ENCODE results near the gene RPS6KB1. TPM values are rescaled to one million over a fixed set of nuclear protein-coding genes. Genes with fewer than 3 reads are reported as not detected.
A peak's percentile ranks its signal among the peaks of the same experiment; 100 is the strongest.
"Not testable (repeated sequence)": the region's sequence is repeated elsewhere in the genome, so short reads cannot be mapped to it uniquely, and the experiment has no call there.

Gene RPS6KB1
- total and polyA plus RNA-seq, 3 experiments from 2014 or later: 24.4 to 52.3 (median 44.5) TPM

DNA sequence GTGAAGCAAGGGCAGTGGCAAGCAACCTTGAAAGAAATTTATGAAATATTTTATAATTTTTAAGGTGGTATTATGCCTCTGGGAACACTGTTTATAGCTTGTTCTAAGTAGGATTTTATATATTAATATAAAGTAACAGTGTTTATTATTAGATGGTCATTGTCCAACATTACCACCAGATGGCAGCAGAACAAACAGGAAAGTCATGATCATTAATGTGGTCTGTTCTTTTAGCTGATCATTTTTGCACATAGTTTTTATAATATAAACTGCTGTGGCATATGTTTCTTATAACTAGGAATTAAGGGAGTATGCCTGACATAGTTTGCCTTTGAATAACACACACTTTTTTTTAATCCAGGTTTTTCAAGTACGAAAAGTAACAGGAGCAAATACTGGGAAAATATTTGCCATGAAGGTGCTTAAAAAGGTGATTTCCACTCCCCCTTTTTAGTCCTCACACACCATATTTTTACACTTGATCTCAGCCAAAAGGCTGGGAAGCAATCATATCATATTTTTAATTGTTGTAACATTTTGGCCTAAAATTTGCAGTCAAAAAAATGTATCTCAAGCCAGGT lies 21.4 kb downstream of the RPS6KB1 start:
- POLR2A ChIA-PET: interaction anchor here (0.6 kb wide), 1 partner anchor 200 kb away, joined by 3 read pairs; no protein-coding TSS in a partner anchor
- no peak overlapping the region for H3K27ac Mint-ChIP-seq
- CTCF ChIA-PET: interaction anchor here (0.6 to 4.1 kb wide), 13 partner anchors 8 to 161 kb away, joined by 3 to 30 read pairs (median 4); partner anchors contain the start of genes RPS6KB1 and TUBD1
- H3K36me3 ChIP-seq (ENCODE audit: insufficient read depth, low read length): peaks cover 20% of the 10 kb centered on the region
- H3K36me3 Mint-ChIP-seq: peaks cover 4 to 66% (median 16%) of the 10 kb centered on the region in 3 donors
- H3K9me3 Mint-ChIP-seq: no peaks in the 10 kb centered on the region
- no peaks in the 10 kb centered on the region for H3K9me3 ChIP-seq (ENCODE audit: low read length)
- no peak overlapping the region for H3K4me3 Mint-ChIP-seq
- H3K27me3 ChIP-seq (ENCODE audit: insufficient read depth, low read length, poor library complexity, severe bottlenecking): no peaks in the 10 kb centered on the region
- no peaks in the 10 kb centered on the region for H3K27me3 Mint-ChIP-seq
- peak in 2 of 5 donors; percentile 32 to 40 for DNase-seq
- no peak overlapping the region for H3K27ac ChIP-seq (ENCODE audit: low read depth, low read length)
- H3K4me1 Mint-ChIP-seq: peaks cover 3 to 7% (median 6%) of the 10 kb centered on the region in 3 donors
- no peaks in the 10 kb centered on the region for H3K4me1 ChIP-seq (ENCODE audit: insufficient read depth, low read length)
- no peak overlapping the region for H3K4me3 ChIP-seq (ENCODE audit: low read length)

DNA sequence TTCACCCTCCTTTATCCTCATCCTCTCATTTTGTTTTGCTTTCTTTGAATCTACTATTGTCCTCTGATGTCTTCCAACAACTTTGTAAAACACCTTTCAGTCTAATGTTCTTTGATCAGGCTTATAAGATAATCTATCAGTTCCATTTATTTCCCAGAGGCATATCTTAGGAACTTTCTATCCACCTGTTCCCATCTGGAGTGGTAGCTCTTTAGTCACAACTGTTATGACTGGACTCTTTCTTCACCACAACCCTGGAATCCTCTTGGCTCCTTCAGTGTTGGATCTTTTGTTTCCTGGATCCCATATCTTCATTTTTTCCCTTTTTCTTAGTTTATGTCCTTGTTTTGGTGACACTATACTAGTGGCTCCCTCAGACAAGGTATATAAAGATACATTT lies 23.5 kb downstream of the RPS6KB1 start:
- H3K27ac ChIP-seq (ENCODE audit: low read depth, low read length): no peak overlapping the region
- ChIA-PET POLR2A (no interaction called here), CTCF (no interaction called here)
- no peaks in the 10 kb centered on the region for H3K9me3 ChIP-seq (ENCODE audit: low read length)
- Mint-ChIP-seq H3K36me3 (peaks cover 4 to 73% (median 20%) of the 10 kb centered on the region in 3 donors), H3K9me3 (no peaks in the 10 kb centered on the region), H3K27ac (no peak overlapping the region), H3K4me1 (peaks cover 0 to 13% (median 0%) of the 10 kb centered on the region in 3 donors), H3K27me3 (no peaks in the 10 kb centered on the region), H3K4me3 (no peak overlapping the region)
- H3K4me1 ChIP-seq (ENCODE audit: insufficient read depth, low read length): no peaks in the 10 kb centered on the region
- H3K36me3 ChIP-seq (ENCODE audit: insufficient read depth, low read length): peaks cover 22% of the 10 kb centered on the region
- no peak for DNase-seq
- no peaks in the 10 kb centered on the region for H3K27me3 ChIP-seq (ENCODE audit: insufficient read depth, low read length, poor library complexity, severe bottlenecking)
- H3K4me3 ChIP-seq (ENCODE audit: low read length): no peak overlapping the region

- H3K4me1 ChIP-seq (ENCODE audit: insufficient read depth, low read length); CTCF ChIA-PET; H3K4me1 Mint-ChIP-seq; DNase-seq; H3K27me3 ChIP-seq (ENCODE audit: insufficient read depth, low read length, poor library complexity, severe bottlenecking); H3K27me3 Mint-ChIP-seq; H3K4me3 ChIP-seq (ENCODE audit: low read length); H3K9me3 ChIP-seq (ENCODE audit: low read length); H3K4me3 Mint-ChIP-seq; POLR2A ChIA-PET; H3K9me3 Mint-ChIP-seq; H3K27ac ChIP-seq (ENCODE audit: low read depth, low read length); H3K27ac Mint-ChIP-seq: not testable (repeated sequence)
- H3K36me3 Mint-ChIP-seq: peaks cover 4 to 69% (median 14%) of the 10 kb centered on the region in 3 donors
- peaks cover 12% of the 10 kb centered on the region for H3K36me3 ChIP-seq (ENCODE audit: insufficient read depth, low read length)
Observed at GRCh38 chr17:59920637-59921036, 27.7 kb downstream of the RPS6KB1 start.

GRCh38 chr17:59930121-59930520 lies 37.2 kb downstream of the RPS6KB1 start:
- H3K4me1 Mint-ChIP-seq; H3K4me3 Mint-ChIP-seq; POLR2A ChIA-PET; H3K4me1 ChIP-seq (ENCODE audit: insufficient read depth, low read length); H3K9me3 ChIP-seq (ENCODE audit: low read length); H3K9me3 Mint-ChIP-seq; H3K27me3 Mint-ChIP-seq; DNase-seq; CTCF ChIA-PET; H3K4me3 ChIP-seq (ENCODE audit: low read length); H3K27me3 ChIP-seq (ENCODE audit: insufficient read depth, low read length, poor library complexity, severe bottlenecking); H3K27ac ChIP-seq (ENCODE audit: low read depth, low read length): not testable (repeated sequence)
- H3K27ac Mint-ChIP-seq: peak overlapping the region in 1 of 8 donors; percentile 59
- H3K36me3 ChIP-seq (ENCODE audit: insufficient read depth, low read length): peaks cover 27% of the 10 kb centered on the region
- H3K36me3 Mint-ChIP-seq: peaks cover 4 to 91% (median 22%) of the 10 kb centered on the region in 3 donors

- H3K4me1 ChIP-seq (ENCODE audit: insufficient read depth, low read length); H3K4me3 Mint-ChIP-seq; H3K4me1 Mint-ChIP-seq; CTCF ChIA-PET; POLR2A ChIA-PET; H3K9me3 Mint-ChIP-seq; H3K27me3 ChIP-seq (ENCODE audit: insufficient read depth, low read length, poor library complexity, severe bottlenecking); H3K27me3 Mint-ChIP-seq; H3K27ac ChIP-seq (ENCODE audit: low read depth, low read length); DNase-seq; H3K4me3 ChIP-seq (ENCODE audit: low read length); H3K9me3 ChIP-seq (ENCODE audit: low read length): not testable (repeated sequence)
- Mint-ChIP-seq H3K36me3 (peaks cover 4 to 89% (median 22%) of the 10 kb centered on the region in 3 donors), H3K27ac (peak overlapping the region in 2 of 8 donors; percentile 46 to 58)
- peaks cover 27% of the 10 kb centered on the region for H3K36me3 ChIP-seq (ENCODE audit: insufficient read depth, low read length)
Observed at GRCh38 chr17:59930768-59931167, 37.8 kb downstream of the RPS6KB1 start.

DNA sequence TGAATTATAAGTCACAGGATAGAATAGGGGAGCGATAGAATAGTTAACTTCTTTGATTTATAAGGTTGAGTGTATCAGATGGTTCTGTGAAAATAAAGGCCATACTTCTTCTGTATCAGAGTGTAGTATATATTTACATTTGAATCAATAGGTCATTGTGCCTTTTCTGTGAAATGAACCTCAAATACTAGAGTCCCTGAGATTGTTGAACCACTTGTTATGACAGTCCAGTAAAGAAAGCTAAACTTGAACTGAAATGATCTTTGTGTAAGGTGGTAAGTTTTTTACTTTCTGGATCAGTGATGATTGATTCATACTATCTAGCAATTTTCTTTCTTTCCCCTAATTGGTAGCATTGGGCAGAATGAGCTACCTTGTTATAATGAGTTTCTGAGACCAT lies 40.4 kb downstream of the RPS6KB1 start:
- H3K27me3 Mint-ChIP-seq; H3K27ac ChIP-seq (ENCODE audit: low read depth, low read length); H3K4me1 ChIP-seq (ENCODE audit: insufficient read depth, low read length); DNase-seq; POLR2A ChIA-PET; H3K9me3 ChIP-seq (ENCODE audit: low read length); H3K4me1 Mint-ChIP-seq; H3K4me3 Mint-ChIP-seq; H3K27me3 ChIP-seq (ENCODE audit: insufficient read depth, low read length, poor library complexity, severe bottlenecking); H3K4me3 ChIP-seq (ENCODE audit: low read length); H3K9me3 Mint-ChIP-seq: not testable (repeated sequence)
- H3K36me3 ChIP-seq (ENCODE audit: insufficient read depth, low read length): peaks cover 31% of the 10 kb centered on the region
- CTCF ChIA-PET: interaction anchor here (1.4 kb wide), 1 partner anchor 105 kb away, joined by 3 read pairs; no protein-coding TSS in a partner anchor
- H3K36me3 Mint-ChIP-seq: peaks cover 9 to 93% (median 22%) of the 10 kb centered on the region in 3 donors
- H3K27ac Mint-ChIP-seq: peak overlapping the region in 2 of 8 donors; percentile 17 to 64

DNA sequence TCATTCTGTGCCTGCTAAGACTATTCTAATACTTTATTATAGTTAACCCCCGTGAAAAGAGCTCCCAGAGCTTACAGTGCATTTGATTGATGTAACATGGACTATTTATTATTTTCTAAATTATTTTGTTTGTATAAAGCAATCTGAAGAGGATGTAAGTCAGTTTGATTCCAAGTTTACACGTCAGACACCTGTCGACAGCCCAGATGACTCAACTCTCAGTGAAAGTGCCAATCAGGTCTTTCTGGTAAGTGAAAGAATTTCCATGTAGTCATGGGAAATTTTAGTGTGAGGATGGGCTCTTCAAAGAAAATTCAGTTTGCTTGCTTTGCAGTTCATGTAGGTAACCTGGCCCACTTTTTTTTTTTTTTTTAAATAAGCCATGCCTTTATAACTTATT lies 47.8 kb downstream of the RPS6KB1 start:
- H3K27ac ChIP-seq (ENCODE audit: low read depth, low read length); POLR2A ChIA-PET; H3K9me3 Mint-ChIP-seq; H3K27me3 Mint-ChIP-seq; H3K9me3 ChIP-seq (ENCODE audit: low read length); H3K27me3 ChIP-seq (ENCODE audit: insufficient read depth, low read length, poor library complexity, severe bottlenecking); H3K4me3 Mint-ChIP-seq; DNase-seq; H3K4me1 ChIP-seq (ENCODE audit: insufficient read depth, low read length); H3K4me1 Mint-ChIP-seq; CTCF ChIA-PET; H3K4me3 ChIP-seq (ENCODE audit: low read length): not testable (repeated sequence)
- H3K36me3 ChIP-seq (ENCODE audit: insufficient read depth, low read length): peaks cover 16% of the 10 kb centered on the region
- peaks cover 8 to 81% (median 14%) of the 10 kb centered on the region in 3 donors for H3K36me3 Mint-ChIP-seq
- peak overlapping the region in 3 of 8 donors; percentile 4 to 60 (median 50) for H3K27ac Mint-ChIP-seq

- H3K27ac Mint-ChIP-seq: peak overlapping the region in 1 of 8 donors; percentile 26
- no peak for DNase-seq
Observed at GRCh38 chr17:59941131-59941530, 48.2 kb downstream of the RPS6KB1 start.

More at GRCh38 chr17:59941131-59941530, 48.2 kb downstream of the RPS6KB1 start:
- Histone ChIP-seq H3K4me1 (ENCODE audit: insufficient read depth, low read length) (no peaks in the 10 kb centered on the region), H3K27ac (ENCODE audit: low read depth, low read length) (no peak overlapping the region), H3K27me3 (ENCODE audit: insufficient read depth, low read length, poor library complexity, severe bottlenecking) (no peaks in the 10 kb centered on the region), H3K36me3 (ENCODE audit: insufficient read depth, low read length) (peaks cover 17% of the 10 kb centered on the region), H3K4me3 (ENCODE audit: low read length) (no peak overlapping the region), H3K9me3 (ENCODE audit: low read length) (no peaks in the 10 kb centered on the region)
- ChIA-PET POLR2A (no interaction called here), CTCF (no interaction called here)
- Mint-ChIP-seq H3K4me1 (peaks cover 0 to 5% (median 0%) of the 10 kb centered on the region in 3 donors), H3K36me3 (peaks cover 7 to 81% (median 18%) of the 10 kb centered on the region in 3 donors), H3K9me3 (no peaks in the 10 kb centered on the region), H3K27me3 (no peaks in the 10 kb centered on the region), H3K4me3 (no peak overlapping the region)

All from CD8-positive, alpha-beta memory T cell (primary cell).